Small intestine (tissue), 7 donors: ENCODE data around the gene EFHC2. TPM values are rescaled to one million over a fixed set of nuclear protein-coding genes. Genes with fewer than 3 reads are reported as not detected.

ENCODE experiments used
- DNase-seq, 2 donors: peaks; one replicate each; pipeline versions ENCODE4 v3.0.0 to v3.0.0-alpha.2; 2013
- FAIRE-seq: peaks from 2 replicates; lab custom pipeline; 2012; peaks lifted over from hg19 to GRCh38; lab: Jason Lieb, UNC
- H3K27ac ChIP-seq, 3 donors: one replicate each; pipeline ENCODE4 v1.5.1; 2013; ENCODE audit warnings: low read length in 2 of 3, mild to moderate bottlenecking in 2 of 3, control low read depth in 1 of 3, inconsistent platforms in 1 of 3, low read depth in 1 of 3, moderate library complexity in 1 of 3
- H3K27me3 ChIP-seq, 3 donors: one replicate each; pipeline ENCODE4 v1.6.1; 2013; ENCODE audit warnings: low read length in 3 of 3, inconsistent platforms in 1 of 3; ENCODE audit not compliant: control insufficient read depth in 3 of 3, insufficient read depth in 3 of 3
- H3K36me3 ChIP-seq, 3 donors: one replicate each; pipeline ENCODE4 v1.6.1; 2013; ENCODE audit warnings: low read length in 3 of 3, inconsistent platforms in 1 of 3, low read depth in 1 of 3, mild to moderate bottlenecking in 1 of 3, moderate library complexity in 1 of 3; ENCODE audit not compliant: control insufficient read depth in 3 of 3, insufficient read depth in 2 of 3
- H3K4me1 ChIP-seq, 3 donors: one replicate each; pipeline ENCODE4 v1.6.1; 2013; ENCODE audit warnings: low read length in 2 of 3, inconsistent platforms in 1 of 3, low read depth in 1 of 3, mild to moderate bottlenecking in 1 of 3, moderate library complexity in 1 of 3; ENCODE audit not compliant: control insufficient read depth in 3 of 3, insufficient read depth in 2 of 3
- H3K4me3 ChIP-seq, 3 donors: one replicate each; pipeline ENCODE4 v1.5.1; 2013; ENCODE audit warnings: low read length in 3 of 3, control low read depth in 1 of 3, inconsistent platforms in 1 of 3, low read depth in 1 of 3, mild to moderate bottlenecking in 1 of 3, moderate library complexity in 1 of 3
- H3K9me3 ChIP-seq, 2 donors: one replicate each; pipeline ENCODE4 v1.6.1; 2013; ENCODE audit warnings: low read depth in 1 of 2, low read length in 1 of 2; ENCODE audit not compliant: control insufficient read depth in 2 of 2, insufficient read depth in 1 of 2
- WGBS, 3 donors: extraction: QIAGEN DNeasy Blood & Tissue Kit; methylation state at CpG; one replicate each; pipeline ENCODE4 v1.1.7; 2013; 5-methylcytosine and 5-hydroxymethylcytosine counted together
- polyA plus RNA-seq, 4 donors: library from polyadenylated mRNA; stranded (reverse) in 3 of 4; unstranded in 1 of 4; fragments of 200-250 nt in 3 of 4; fragments of 120-200 nt in 1 of 4; gene quantifications; one replicate each; pipeline versions ENCODE4 v1.2.1 to v1.2.3, GENCODE V29; 2013
- donor health status: healthy with polysubstance abuse.
- donor health status: control.
- donor health status: control.
- donor health status: Bipolar disorder and iron deficiency.
- donor health status: healthy.

Gene EFHC2
- polyA plus RNA-seq, 4 donors: 0.54 to 3.7 (median 0.78) TPM; not detected in 1

DNA sequence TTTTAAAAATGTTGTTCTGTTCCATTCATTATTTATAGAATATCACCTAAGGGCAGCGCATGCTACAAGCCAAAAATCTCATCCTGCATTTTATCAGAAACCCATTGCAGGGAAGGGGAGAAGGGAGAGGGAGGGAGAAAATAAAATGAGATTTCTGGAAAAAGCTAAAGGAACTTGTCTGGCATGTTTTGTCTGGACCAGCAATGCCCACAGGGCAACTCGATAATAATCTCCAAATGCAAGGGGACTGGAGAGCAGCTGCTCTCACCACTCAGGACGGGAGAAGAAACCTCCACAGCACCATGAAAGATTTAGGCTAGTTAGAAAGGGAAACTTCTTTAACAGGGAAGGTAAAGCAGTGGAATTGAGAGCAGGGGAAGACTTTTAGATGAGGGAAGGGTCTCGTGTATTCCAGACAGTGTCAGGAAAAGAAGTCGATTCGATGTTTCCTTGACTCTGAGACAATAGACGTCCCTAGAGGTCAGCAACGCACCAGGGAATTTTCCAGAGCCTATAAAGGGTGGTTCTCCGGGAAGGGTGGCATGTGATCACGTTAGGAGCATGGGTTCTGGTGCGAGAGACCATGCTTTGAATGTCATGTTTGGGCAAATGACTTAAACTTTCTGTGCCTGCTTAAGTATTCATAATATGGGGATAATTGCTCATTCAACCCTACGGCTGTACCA is 238.1 kb downstream of the EFHC2 start:
- H3K4me1 ChIP-seq: no peaks in the 10 kb centered on the region
- FAIRE-seq (no peak), DNase-seq (peak in 1 of 2 donors; percentile 0)
- no peaks in the 10 kb centered on the region for H3K36me3 ChIP-seq
- H3K4me3 ChIP-seq: no peak overlapping the region
- no peaks in the 10 kb centered on the region for H3K27me3 ChIP-seq
- H3K27ac ChIP-seq: no peak overlapping the region
- peaks cover 0 to 4% of the 10 kb centered on the region in 2 donors for H3K9me3 ChIP-seq
- WGBS, 3 donors: 66 to 74% (median 73%) methylated on average over 12 of the region's 12 CpGs

DNA sequence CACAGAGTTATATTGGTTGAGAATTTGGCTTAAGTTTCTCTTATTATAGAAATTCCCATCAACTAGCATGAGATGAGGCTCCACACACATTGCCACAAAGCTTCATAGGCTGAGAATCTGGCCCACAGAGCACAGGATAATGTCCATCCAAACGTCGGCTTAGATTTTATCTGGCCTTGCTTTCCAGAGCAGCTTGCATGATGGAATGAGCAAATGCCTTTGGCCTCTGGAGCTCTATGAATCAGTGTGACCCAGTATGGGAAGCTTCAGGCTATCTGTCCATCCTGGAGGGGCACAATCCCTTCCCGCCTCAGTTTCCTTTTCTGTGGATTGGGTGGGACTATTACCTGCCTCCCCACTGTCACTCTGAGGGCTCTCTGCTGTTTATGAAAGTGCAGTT is 238.8 kb downstream of the EFHC2 start:
- peaks cover 0 to 4% of the 10 kb centered on the region in 2 donors for H3K9me3 ChIP-seq
- H3K27ac ChIP-seq: no peak overlapping the region
- H3K4me1 ChIP-seq: no peaks in the 10 kb centered on the region
- no peak for FAIRE-seq
- no peak overlapping the region for H3K4me3 ChIP-seq
- no peaks in the 10 kb centered on the region for H3K36me3 ChIP-seq
- 85 to 91% (median 90%) methylated on average over 3 of the region's 3 CpGs for WGBS, 3 donors
- no peak for DNase-seq
- no peaks in the 10 kb centered on the region for H3K27me3 ChIP-seq

DNA sequence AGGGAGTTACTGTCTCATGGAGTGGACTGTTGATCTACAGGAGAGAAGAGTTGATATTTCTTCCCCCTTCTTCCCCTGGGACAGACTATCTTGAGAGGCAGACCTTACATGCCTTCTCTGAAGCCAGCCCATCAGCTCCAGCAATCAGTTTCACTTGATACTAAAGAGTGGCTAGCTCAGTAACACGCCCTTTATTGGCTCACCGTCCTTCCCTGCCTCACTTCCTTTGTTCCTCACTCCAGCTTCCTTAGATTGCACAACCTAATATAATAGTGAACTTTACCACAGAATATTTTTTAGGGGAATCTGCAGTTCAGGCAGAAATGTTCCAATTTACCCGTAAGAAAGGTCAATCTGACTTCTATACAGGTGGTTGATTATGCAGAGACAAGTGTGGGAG is 242.2 kb downstream of the EFHC2 start:
- Histone ChIP-seq H3K9me3 (peaks cover 0 to 1% of the 10 kb centered on the region in 2 donors), H3K27me3 (no peaks in the 10 kb centered on the region), H3K4me3 (no peak overlapping the region), H3K36me3 (no peaks in the 10 kb centered on the region), H3K27ac (no peak overlapping the region), H3K4me1 (no peaks in the 10 kb centered on the region)
- WGBS, 3 donors: 38 to 68% (median 62%) methylated on average over 3 of the region's 3 CpGs
- FAIRE-seq (no peak), DNase-seq (peak; percentile 0 to 8)

DNA sequence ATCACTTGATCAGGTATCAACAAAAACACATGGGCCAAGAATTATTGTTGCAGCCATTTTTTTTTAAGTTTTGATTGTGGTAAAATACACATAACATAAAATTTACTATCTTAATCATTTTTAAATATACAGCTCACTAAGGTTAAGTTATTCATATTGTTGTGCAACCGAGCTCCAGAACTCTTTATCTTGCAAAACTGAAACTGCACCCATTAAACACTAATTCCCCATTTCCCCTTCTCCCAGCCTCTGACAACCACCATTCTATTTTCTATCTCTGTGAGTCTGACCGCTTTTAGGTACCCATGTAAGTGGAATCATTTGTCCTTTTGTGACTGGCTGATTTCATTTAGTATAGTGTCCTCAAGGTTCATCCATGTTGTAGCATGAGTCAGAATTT is 244.1 kb downstream of the EFHC2 start:
- Histone ChIP-seq H3K4me3 (no peak overlapping the region), H3K4me1 (no peaks in the 10 kb centered on the region), H3K27ac (no peak overlapping the region), H3K27me3 (no peaks in the 10 kb centered on the region), H3K9me3 (no peaks in the 10 kb centered on the region), H3K36me3 (no peaks in the 10 kb centered on the region)
- DNase-seq (no peak), FAIRE-seq (no peak)
- 62 to 87% (median 81%) methylated on average over 2 of the region's 2 CpGs for WGBS, 3 donors

Other genes starting within 250 kb of the EFHC2 start
- gene FUNDC1, start 199.2 kb upstream of the EFHC2 start, polyA plus RNA-seq: 10 to 100 TPM in 3 of 4 donors, 1 to 10 TPM in 1; 9.2 to 17.0 (median 13.4) TPM